Vagina (tissue), 2 donors: ENCODE measurements around the gene PDE11A.

Source experiments
- CTCF ChIP-seq, 3 experiments: fragments of 450-650 bp in 2 of 3; fragments of 200-600 bp in 1 of 3; sonication (generic) in 1 of 3; IDR thresholded peaks; one replicate each; pipeline ENCODE4 v1.5.1; 2017 to 2019; ENCODE audit warnings: antibody characterized with exemption in 3 of 3, mild to moderate bottlenecking in 2 of 3, moderate library complexity in 2 of 3
- POLR2A ChIP-seq, 2 donors: fragments of 450-650 bp; IDR thresholded peaks; one replicate each; pipeline ENCODE4 v1.6.1; 2017; ENCODE audit warnings: antibody characterized with exemption in 2 of 2, mild to moderate bottlenecking in 2 of 2, moderate library complexity in 2 of 2
- POLR2AphosphoS5 ChIP-seq, 2 donors: sonication (generic); formaldehyde crosslinking; IDR thresholded peaks; one replicate each; pipeline ENCODE4 v1.9.0; 2017; ENCODE audit warnings: antibody characterized with exemption in 2 of 2, mild to moderate bottlenecking in 2 of 2, low read depth in 1 of 2; ENCODE audit not compliant: insufficient read depth in 1 of 2

DNA sequence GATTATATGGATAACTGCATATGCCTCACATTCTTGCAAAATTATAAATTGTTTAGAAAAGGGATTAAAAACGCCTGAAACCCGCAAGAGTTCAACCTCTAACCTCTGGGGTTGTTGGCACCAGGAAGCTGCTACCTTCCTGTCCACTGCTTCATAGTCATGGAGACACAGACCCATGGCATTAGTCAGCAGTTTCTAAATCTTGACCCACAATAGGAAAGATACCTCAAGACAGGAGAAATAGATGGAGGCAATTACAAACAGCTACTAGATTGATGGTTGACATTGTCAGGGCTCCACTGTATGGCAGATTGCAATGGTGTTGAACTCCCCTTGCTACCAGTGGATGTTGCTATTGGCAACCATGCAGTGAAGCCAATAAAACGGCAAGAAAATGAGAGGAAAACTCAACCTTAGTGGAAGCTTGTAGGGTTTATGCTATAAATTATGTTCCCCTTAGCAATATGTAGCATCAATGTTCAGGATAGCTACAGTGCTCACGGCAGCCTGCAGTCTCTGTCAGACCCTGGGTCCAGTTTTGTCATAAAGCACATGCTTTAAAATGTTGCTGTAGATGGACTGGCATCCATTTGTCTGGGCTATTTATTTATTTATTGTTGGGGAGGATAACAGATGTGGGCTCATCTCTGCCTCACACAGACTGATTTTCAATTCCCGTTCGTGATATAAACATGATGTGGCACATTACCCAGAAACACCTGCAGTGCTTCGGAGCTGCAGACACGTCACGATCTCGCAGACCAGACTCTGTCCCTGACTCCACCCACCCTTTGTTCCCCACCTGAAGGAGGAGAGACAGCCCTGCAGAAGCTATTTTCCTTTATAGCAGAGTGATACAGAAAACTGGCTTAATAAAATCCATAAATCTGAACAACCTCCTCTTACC lies 446.6 kb downstream of the PDE11A start:
- TF ChIP-seq CTCF (IDR thresholded peaks at IDR 0.05) (no peak), POLR2A (IDR thresholded peaks at IDR 0.05) (no peak), POLR2AphosphoS5 (IDR thresholded peaks at IDR 0.05; ENCODE audit: insufficient read depth in 1 of 2, low read depth in 1 of 2) (no peak)
